Astrocyte of the cerebellum (primary cell): ENCODE results near the gene DHPS.

Experiments used
- DNase-seq: peaks from one replicate; pipeline ENCODE4 v3.0.0-alpha.2; 2011; ENCODE audit warnings: low read depth
- H3K4me3 ChIP-seq: 2 replicates; pipeline ENCODE4 v1.5.1; 2011; ENCODE audit warnings: mild to moderate bottlenecking, low read depth, low read length, moderate library complexity
- CTCF ChIP-seq: IDR thresholded peaks from 2 replicates; pipeline ENCODE4 v1.5.1; 2012; ENCODE audit warnings: low read length, low read depth, moderate library complexity, mild to moderate bottlenecking; ENCODE audit errors: missing control alignments
- in situ Hi-C: cut with HindIII; loops from 2 replicates; pipeline ENCODE4 v1.10.0; 2017; ENCODE audit warnings: low sequenced_read_pairs

DHPS gene

DNA sequence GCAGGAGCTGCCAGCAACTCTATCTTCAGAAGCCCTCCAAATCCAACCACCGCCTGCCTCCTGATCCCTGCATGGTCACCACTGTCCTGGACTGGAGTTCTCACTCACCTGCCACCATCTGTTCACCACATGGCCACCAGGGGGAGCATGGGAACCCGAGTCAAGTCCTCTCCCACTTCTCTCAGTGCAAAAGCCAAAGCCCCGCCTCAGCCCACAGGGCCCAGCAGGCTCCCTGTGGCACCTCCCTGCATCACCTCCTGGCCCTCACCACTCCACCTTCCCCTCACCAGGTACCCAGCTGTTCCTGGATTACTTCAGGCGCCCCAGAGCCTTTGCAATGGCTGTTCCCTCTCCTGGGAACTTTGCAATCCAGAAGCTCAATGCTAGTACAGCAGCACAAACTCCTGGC, 5.3 kb downstream of the DHPS start:
- TF ChIP-seq CTCF = peak; percentile 92
- peak; percentile 60 for DNase-seq
- in situ Hi-C loops = no loop called here
- no peak overlapping the region for H3K4me3 ChIP-seq

DNA sequence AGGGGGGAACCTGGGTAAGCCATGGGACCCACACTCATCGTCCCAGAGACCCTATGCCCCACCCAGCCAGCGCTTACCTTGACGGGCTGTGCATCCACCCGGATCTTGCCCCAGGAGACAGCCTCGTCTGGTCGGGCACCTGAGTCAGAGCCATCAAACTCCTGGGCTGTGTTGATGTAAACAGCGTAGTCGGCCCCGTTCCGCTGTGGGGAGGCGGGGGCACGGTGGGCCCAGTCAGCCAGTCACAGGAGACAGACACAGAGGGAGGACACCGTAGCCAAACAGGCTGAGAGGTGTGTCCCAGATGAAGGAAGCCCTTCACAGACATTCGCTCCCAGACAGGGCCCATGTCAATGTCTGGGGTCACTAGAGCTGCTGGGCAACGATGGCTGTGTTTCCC, 5.7 kb downstream of the DHPS start:
- in situ Hi-C loops = no loop called here
- H3K4me3 ChIP-seq = no peak overlapping the region
- no peak for DNase-seq
- TF ChIP-seq CTCF = no peak

DNA sequence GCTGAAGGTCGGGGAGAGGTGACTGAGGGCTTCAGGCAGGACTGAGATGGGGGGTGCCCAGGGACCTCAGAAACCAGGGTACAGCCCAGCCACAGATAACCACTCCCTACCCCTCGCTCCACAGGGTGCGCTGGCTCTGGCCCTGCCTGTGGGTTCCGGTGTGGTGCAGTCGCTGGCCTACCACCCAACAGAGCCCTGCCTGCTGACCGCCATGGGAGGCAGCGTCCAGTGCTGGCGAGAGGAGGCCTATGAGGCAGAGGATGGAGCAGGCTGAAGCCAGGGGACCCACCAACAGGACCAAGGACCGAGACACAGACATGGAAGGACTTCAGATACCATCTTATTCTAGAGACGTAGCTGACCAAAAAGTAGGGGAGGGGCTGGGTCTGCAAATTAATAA, 6.3 kb downstream of the DHPS start:
- no peak for DNase-seq
- H3K4me3 ChIP-seq = no peak overlapping the region
- TF ChIP-seq CTCF = no peak
- in situ Hi-C loops = no loop called here

DNA sequence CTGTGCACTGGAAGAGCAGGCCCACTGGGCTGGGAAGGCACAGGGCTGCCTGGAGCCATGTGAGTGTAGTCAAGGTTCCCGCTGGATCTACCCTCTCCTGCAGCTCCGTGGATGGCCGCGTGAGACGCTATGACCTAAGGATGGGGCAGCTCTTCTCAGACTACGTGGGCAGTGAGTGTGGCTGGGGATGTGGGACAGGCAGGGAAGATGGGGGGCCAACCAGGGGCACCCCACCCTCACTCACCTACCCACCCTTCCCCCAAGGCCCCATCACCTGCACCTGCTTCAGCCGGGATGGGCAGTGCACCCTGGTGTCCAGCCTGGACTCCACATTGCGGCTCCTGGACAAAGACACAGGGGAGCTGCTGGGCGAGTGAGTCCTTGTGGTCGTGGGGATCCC, 8.9 kb downstream of the DHPS start:
- in situ Hi-C loops = no loop called here
- DNase-seq = no peak
- H3K4me3 ChIP-seq = no peak overlapping the region
- TF ChIP-seq CTCF = no peak

GRCh38 chr19:12670159-12670928, 11.3 kb downstream of the DHPS start:
- DNase-seq = no peak
- TF ChIP-seq CTCF = no peak
- in situ Hi-C loops = no loop called here
- peak overlapping the region; percentile 62 for H3K4me3 ChIP-seq

- peak; percentile 66 for DNase-seq
- H3K4me3 ChIP-seq = peak overlapping the region; percentile 62
- in situ Hi-C loops = no loop called here
- TF ChIP-seq CTCF = no peak
These were observed 12.2 kb downstream of the DHPS start for GRCh38 chr19:12669270-12670158.
